GM23338 (cell line): ENCODE results near the gene CORO7. TPM values are rescaled to one million over a fixed set of nuclear protein-coding genes. Genes with fewer than 3 reads are reported as not detected.
A peak's percentile ranks its signal among the peaks of the same experiment; 100 is the strongest.

ENCODE experiments used
- ATAC-seq: fragments of 200-7000 bp; cut with Tn5 transposase; 3 replicates; pipeline ENCODE4 v1.9.1; 2020
- DNase-seq: peaks from one replicate; pipeline ENCODE4 v3.0.0-alpha.2; 2015; ENCODE audit warnings: low spot score
- H2AFZ ChIP-seq: fragments of 200-600 bp; sonication (generic); 2 replicates; pipeline ENCODE4 v1.8.0; 2016; ENCODE audit warnings: antibody characterized with exemption, mild to moderate bottlenecking, moderate library complexity
- H3F3A ChIP-seq: fragments of 200-600 bp; sonication (generic); replicated peaks from 2 replicates; pipeline ENCODE4 v1.8.0; 2017; ENCODE audit warnings: antibody characterized with exemption, mixed run types, low read depth
- H3K27ac ChIP-seq: fragments of 200-600 bp; sonication (generic); 2 replicates; pipeline ENCODE4 v1.6.1; 2016; ENCODE audit warnings: low read depth
- H3K27me3 ChIP-seq: fragments of 200-600 bp; sonication (generic); 2 replicates; pipeline ENCODE4 v1.8.0; 2016; ENCODE audit warnings: mild to moderate bottlenecking, mixed run types, moderate library complexity; ENCODE audit not compliant: insufficient read depth
- H3K36me3 ChIP-seq: fragments of 200-600 bp; sonication (generic); 2 replicates; pipeline ENCODE4 v1.8.0; 2016; ENCODE audit warnings: mild to moderate bottlenecking; ENCODE audit not compliant: insufficient read depth
- H3K4me1 ChIP-seq: fragments of 200-600 bp; sonication (generic); 2 replicates; pipeline ENCODE4 v1.8.0; 2016; ENCODE audit warnings: mild to moderate bottlenecking, moderate library complexity; ENCODE audit not compliant: insufficient read depth
- H3K4me2 ChIP-seq: fragments of 200-600 bp; sonication (generic); 2 replicates; pipeline ENCODE4 v1.7.1; 2017; ENCODE audit warnings: mixed run types
- H3K4me3 ChIP-seq: fragments of 200-600 bp; sonication (generic); 2 replicates; pipeline ENCODE4 v1.6.1; 2016; ENCODE audit warnings: mixed run types
- H3K79me2 ChIP-seq: fragments of 200-600 bp; sonication (generic); replicated peaks from 2 replicates; pipeline ENCODE4 v1.8.0; 2017; ENCODE audit warnings: mild to moderate bottlenecking; ENCODE audit not compliant: insufficient read depth
- H3K9me2 ChIP-seq: fragments of 200-600 bp; sonication (generic); 2 replicates; pipeline ENCODE4 v1.8.0; 2017; ENCODE audit not compliant: insufficient read depth
- H4K20me1 ChIP-seq: fragments of 200-600 bp; sonication (generic); replicated peaks from 2 replicates; pipeline ENCODE4 v1.8.0; 2017; ENCODE audit warnings: mild to moderate bottlenecking; ENCODE audit not compliant: insufficient read depth
- H3K27ac Mint-ChIP-seq: 2 replicates; pipeline ENCODE4 v1.8.0; 2020; ENCODE audit warnings: inconsistent platforms, mild to moderate bottlenecking, moderate library complexity, mixed read lengths
- H3K27me3 Mint-ChIP-seq: 3 replicates; pipeline ENCODE4 v1.8.0; 2022; ENCODE audit warnings: low read depth, mild to moderate bottlenecking, moderate library complexity, mixed read lengths, inconsistent platforms; ENCODE audit not compliant: insufficient read depth, poor library complexity
- H3K36me3 Mint-ChIP-seq: 3 replicates; pipeline ENCODE4 v1.8.0; 2021; ENCODE audit warnings: low read depth, mild to moderate bottlenecking, inconsistent platforms, moderate library complexity, mixed read lengths
- H3K4me1 Mint-ChIP-seq: 3 replicates; pipeline ENCODE4 v1.8.0; 2020; ENCODE audit warnings: mild to moderate bottlenecking, inconsistent platforms, mixed read lengths
- H3K4me3 Mint-ChIP-seq: 3 replicates; pipeline ENCODE4 v1.8.0; 2021; ENCODE audit warnings: moderate library complexity, mild to moderate bottlenecking, inconsistent platforms, mixed read lengths
- H3K9me3 Mint-ChIP-seq: 3 replicates; pipeline ENCODE4 v1.8.0; 2020; ENCODE audit warnings: moderate library complexity, mild to moderate bottlenecking, inconsistent platforms, mixed read lengths
- REST ChIP-seq: IDR thresholded peaks from one replicate; pipeline ENCODE4 v1.6.1; 2018; ENCODE audit warnings: antibody characterized with exemption; ENCODE audit not compliant: unreplicated experiment
- ZNF114 ChIP-seq: fragments of 250-450 bp; sonication (Bioruptor Pico); IDR thresholded peaks from 2 replicates; pipeline ENCODE4 v1.5.0; 2020; ENCODE audit warnings: mild to moderate bottlenecking, moderate library complexity
- ZNF331 ChIP-seq: fragments of 250-450 bp; sonication (Bioruptor Pico); IDR thresholded peaks from 2 replicates; pipeline ENCODE4 v1.5.0; 2020; ENCODE audit warnings: low read depth, mild to moderate bottlenecking, moderate library complexity
- ZNF462 ChIP-seq: fragments of 250-450 bp; sonication (Bioruptor Pico); IDR thresholded peaks from 2 replicates; pipeline ENCODE4 v1.5.0; 2020; ENCODE audit warnings: mild to moderate bottlenecking, moderate library complexity
- polyA plus RNA-seq: library from polyadenylated mRNA; unstranded; fragments of >200 nt; fragmentation: Nextera tagmentation; extraction: Ambion mirVana; gene quantifications from 2 replicates; pipeline ENCODE4 v1.2.1, GENCODE V29; 2016
- total RNA-seq: library from RNA; depleted of rRNA; stranded (reverse); fragments of >200 nt; shearing (Covaris generic); gene quantifications from 2 replicates; pipeline ENCODE4 v1.2.3, GENCODE V29; 2014
- TF ChIP-seq, protein P1 (sequence below), 2 experiments: fragments of 200-600 bp in 1 of 2; sonication (generic) in 1 of 2; conservative IDR thresholded peaks; 2 replicates each; pipeline versions ENCODE4 v1.5.1 to v1.6.1; 2016 to 2017; ENCODE audit warnings: antibody characterized with exemption in 2 of 2, low read depth in 2 of 2, mild to moderate bottlenecking in 2 of 2, moderate library complexity in 1 of 2

CORO7 gene
- total and polyA plus RNA-seq, 2 experiments from 2014 or later: 14.2 to 46.4 TPM

DNA sequence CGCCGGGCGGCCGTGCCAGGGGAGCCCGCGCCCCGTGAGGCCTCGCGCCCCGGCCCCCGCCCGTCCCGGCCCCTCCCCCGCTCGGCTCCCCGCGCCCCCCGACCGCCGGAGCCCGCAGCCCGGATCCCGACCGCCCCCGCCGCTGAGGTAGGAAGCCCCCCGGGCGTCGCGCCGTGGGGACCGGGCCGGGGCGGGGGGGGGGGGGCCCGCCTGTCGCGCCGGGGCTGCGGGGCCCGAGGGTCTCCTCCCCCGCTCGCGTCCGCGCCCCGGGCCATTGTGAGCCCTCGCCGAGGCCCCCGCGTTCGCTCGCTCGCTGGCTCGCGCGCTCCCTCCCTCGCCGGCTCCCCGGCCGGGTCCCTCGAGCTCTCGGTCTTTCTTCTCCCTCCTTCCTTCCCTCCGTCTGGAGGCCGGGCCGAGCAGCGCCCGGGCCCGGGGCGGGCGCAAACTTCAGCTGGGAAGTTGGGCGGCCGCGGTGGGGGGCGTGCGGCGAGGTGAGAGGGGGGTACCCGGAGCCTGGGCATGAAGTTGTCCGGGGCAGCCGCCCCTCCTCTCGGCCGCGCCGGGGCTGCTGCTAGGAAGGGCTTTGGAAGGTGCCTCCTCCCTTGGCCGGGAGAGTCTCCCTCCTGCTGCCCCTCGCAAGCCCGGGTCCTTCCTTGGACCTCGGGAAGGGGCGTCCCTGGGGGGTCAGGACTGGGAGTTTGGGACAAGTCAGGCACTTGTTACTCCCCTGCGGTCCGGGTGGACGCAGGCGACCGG is 100.1 kb downstream of the CORO7 start:
- Histone ChIP-seq H3K27ac (no peak overlapping the region), H3K79me2 (peaks cover 42% of the 10 kb centered on the region), H3K4me2 (peak overlapping the region; percentile 96), H2AFZ (no peak overlapping the region), H3K36me3 (no peaks in the 10 kb centered on the region), H3K27me3 (peaks cover 19% of the 10 kb centered on the region), H3K4me3 (peak overlapping the region; percentile 84), H4K20me1 (peaks cover 16% of the 10 kb centered on the region; the same call in 1 of the 2 replicates), H3K9me2 (no peaks in the 10 kb centered on the region), H3F3A (peaks cover 14% of the 10 kb centered on the region), H3K4me1 (peaks cover 32% of the 10 kb centered on the region)
- peaks cover 22% of the 10 kb centered on the region for H3K27me3 Mint-ChIP-seq
- H3K27ac Mint-ChIP-seq: no peak overlapping the region
- no peaks in the 10 kb centered on the region; the same call in 2 of the 3 replicates for H3K36me3 Mint-ChIP-seq
- TF ChIP-seq ZNF114 (CRISPR knock-in tag): no peak
- TF ChIP-seq, protein P1, sequence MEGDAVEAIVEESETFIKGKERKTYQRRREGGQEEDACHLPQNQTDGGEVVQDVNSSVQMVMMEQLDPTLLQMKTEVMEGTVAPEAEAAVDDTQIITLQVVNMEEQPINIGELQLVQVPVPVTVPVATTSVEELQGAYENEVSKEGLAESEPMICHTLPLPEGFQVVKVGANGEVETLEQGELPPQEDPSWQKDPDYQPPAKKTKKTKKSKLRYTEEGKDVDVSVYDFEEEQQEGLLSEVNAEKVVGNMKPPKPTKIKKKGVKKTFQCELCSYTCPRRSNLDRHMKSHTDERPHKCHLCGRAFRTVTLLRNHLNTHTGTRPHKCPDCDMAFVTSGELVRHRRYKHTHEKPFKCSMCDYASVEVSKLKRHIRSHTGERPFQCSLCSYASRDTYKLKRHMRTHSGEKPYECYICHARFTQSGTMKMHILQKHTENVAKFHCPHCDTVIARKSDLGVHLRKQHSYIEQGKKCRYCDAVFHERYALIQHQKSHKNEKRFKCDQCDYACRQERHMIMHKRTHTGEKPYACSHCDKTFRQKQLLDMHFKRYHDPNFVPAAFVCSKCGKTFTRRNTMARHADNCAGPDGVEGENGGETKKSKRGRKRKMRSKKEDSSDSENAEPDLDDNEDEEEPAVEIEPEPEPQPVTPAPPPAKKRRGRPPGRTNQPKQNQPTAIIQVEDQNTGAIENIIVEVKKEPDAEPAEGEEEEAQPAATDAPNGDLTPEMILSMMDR (conservative IDR thresholded peaks at IDR 0.05; ENCODE audit: low read depth in 2 of 2): no peak
- no peak for TF ChIP-seq REST
- DNase-seq (peak; percentile 65), ATAC-seq (peak; percentile 5)
- H3K4me3 Mint-ChIP-seq: peak overlapping the region; percentile 71
- peaks cover 3% of the 10 kb centered on the region; the same call in 1 of the 3 replicates for H3K9me3 Mint-ChIP-seq
- peaks cover 16% of the 10 kb centered on the region for H3K4me1 Mint-ChIP-seq

DNA sequence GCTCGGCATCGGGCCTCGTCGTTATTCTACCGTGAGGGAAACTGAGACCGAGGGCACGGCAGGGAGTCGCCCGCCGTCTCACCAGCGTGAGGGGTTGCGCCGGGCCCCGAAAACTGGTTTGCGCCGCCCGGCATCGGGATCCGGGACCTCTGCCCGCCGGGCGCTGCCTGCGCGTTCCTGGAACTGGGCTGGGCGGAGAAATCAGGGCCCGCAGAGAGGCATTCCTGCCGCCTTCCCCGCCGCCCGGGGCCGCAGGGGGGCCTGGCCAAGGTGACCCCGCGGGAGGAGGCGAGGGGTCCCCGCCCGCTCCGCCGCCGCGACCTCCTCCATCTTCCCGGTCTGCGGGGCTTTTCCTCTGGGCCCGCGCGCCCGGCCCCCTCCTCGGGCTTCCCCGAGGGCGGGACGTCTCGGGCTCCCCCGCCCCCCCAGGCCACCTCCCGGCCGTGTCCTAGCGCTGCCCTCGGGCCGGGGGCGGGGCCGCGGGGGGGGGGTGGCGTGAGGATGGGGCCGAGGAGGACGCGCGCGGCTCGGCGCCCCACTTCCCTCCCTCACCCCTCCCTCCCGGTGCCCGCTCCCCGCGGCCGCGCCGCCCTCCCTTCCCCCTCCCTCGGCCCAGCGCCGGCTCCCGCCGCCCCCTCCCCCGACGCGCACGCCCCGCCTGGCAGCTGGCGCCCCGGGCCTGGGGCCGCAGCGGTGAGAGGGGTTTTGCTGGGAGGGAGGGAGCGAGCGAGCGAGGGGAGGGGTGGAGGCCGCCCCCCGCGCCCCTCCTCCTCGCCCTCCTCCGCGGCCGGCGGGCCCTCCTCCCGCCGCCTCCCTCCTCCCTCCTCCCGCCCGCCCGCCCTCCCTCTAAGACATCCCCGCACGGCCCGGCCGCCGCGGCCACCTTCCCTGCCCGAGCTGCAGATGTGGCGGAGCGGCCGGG is 100.9 kb downstream of the CORO7 start, which contains the start of gene GLIS2:
Gene GLIS2, plus strand, starts transcription at position 882 of the 922 bp plus-strand sequence. CDS start 16,214 bp downstream, outside the sequence.
- DNase-seq: peak; percentile 89
- peaks cover 16% of the 10 kb centered on the region for H3K4me1 Mint-ChIP-seq
- H3K27me3 Mint-ChIP-seq: peaks cover 24% of the 10 kb centered on the region
- Histone ChIP-seq H3K4me2 (peak within 1 kb of the TSS; percentile 96), H2AFZ (peak within 1 kb of the TSS; percentile 28), H3F3A (peaks cover 19% of the 10 kb centered on the region), H3K27ac (peak within 1 kb of the TSS; percentile 79; the same call in 1 of the 2 replicates), H3K36me3 (no peaks in the 10 kb centered on the region), H3K4me1 (peaks cover 32% of the 10 kb centered on the region), H3K79me2 (peaks cover 34% of the 10 kb centered on the region), H3K9me2 (no peaks in the 10 kb centered on the region), H4K20me1 (peaks cover 16% of the 10 kb centered on the region; the same call in 1 of the 2 replicates), H3K4me3 (peak within 1 kb of the TSS; percentile 84), H3K27me3 (peaks cover 19% of the 10 kb centered on the region)
- peak; percentile 24 for ATAC-seq
- peak within 1 kb of the TSS; percentile 85 for H3K4me3 Mint-ChIP-seq
- no peak within 1 kb of the TSS for H3K27ac Mint-ChIP-seq
- H3K36me3 Mint-ChIP-seq: no peaks in the 10 kb centered on the region; the same call in 2 of the 3 replicates
- peaks cover 3% of the 10 kb centered on the region; the same call in 1 of the 3 replicates for H3K9me3 Mint-ChIP-seq
- no peak for TF ChIP-seq ZNF114 (CRISPR knock-in tag)
- no peak for TF ChIP-seq ZNF331 (CRISPR knock-in tag)
- no peak for TF ChIP-seq ZNF462 (CRISPR knock-in tag)
